ENCODE measurements around the gene CELF5. TPM values are rescaled to one million over a fixed set of nuclear protein-coding genes. Genes with fewer than 3 reads are reported as not detected.
"Not testable (repeated sequence)": the region's sequence is repeated elsewhere in the genome, so short reads cannot be mapped to it uniquely, and the experiment has no call there.

Gene CELF5
- total RNA-seq, 1 donor from 2014 or later = not detected

- H3K36me3 ChIP-seq (ENCODE audit: control insufficient read depth in 3 of 3, insufficient read depth in 3 of 3, low read length in 3 of 3) = peaks cover 14 to 22% (median 20%) of the 10 kb centered on the region in 3 donors
- H3K9ac ChIP-seq (ENCODE audit: low read depth in 1 of 3, low read length in 3 of 3) = no peak overlapping the region
- H3K4me3 ChIP-seq (ENCODE audit: low read length in 3 of 3) = no peak overlapping the region
- H3K27me3 ChIP-seq (ENCODE audit: control insufficient read depth in 3 of 3, insufficient read depth in 3 of 3, low read length in 3 of 3) = no peaks in the 10 kb centered on the region
- H3K4me1 ChIP-seq (ENCODE audit: control insufficient read depth in 3 of 3, insufficient read depth in 3 of 3, low read length in 3 of 3) = no peaks in the 10 kb centered on the region
- H3K9me3 ChIP-seq (ENCODE audit: control insufficient read depth in 3 of 3, low read length in 3 of 3) = no peaks in the 10 kb centered on the region
- no peak overlapping the region for H3K27ac ChIP-seq (ENCODE audit: low read depth, low read length)
These were observed 15.9 kb upstream of the CELF5 start for GRCh38 chr19:3208317-3209207.

GRCh38 chr19:3210347-3211017 lies 14.0 kb upstream of the CELF5 start:
- no peak overlapping the region for H3K4me3 ChIP-seq (ENCODE audit: low read length in 3 of 3)
- H3K27ac ChIP-seq (ENCODE audit: low read depth, low read length) = no peak overlapping the region
- no peak overlapping the region for H3K9ac ChIP-seq (ENCODE audit: low read depth in 1 of 3, low read length in 3 of 3)
- no peaks in the 10 kb centered on the region for H3K27me3 ChIP-seq (ENCODE audit: control insufficient read depth in 3 of 3, insufficient read depth in 3 of 3, low read length in 3 of 3)
- H3K36me3 ChIP-seq (ENCODE audit: control insufficient read depth in 3 of 3, insufficient read depth in 3 of 3, low read length in 3 of 3) = peaks cover 9 to 15% (median 12%) of the 10 kb centered on the region in 3 donors
- H3K4me1 ChIP-seq (ENCODE audit: control insufficient read depth in 3 of 3, insufficient read depth in 3 of 3, low read length in 3 of 3) = no peaks in the 10 kb centered on the region
- H3K9me3 ChIP-seq (ENCODE audit: control insufficient read depth in 3 of 3, low read length in 3 of 3) = no peaks in the 10 kb centered on the region

DNA sequence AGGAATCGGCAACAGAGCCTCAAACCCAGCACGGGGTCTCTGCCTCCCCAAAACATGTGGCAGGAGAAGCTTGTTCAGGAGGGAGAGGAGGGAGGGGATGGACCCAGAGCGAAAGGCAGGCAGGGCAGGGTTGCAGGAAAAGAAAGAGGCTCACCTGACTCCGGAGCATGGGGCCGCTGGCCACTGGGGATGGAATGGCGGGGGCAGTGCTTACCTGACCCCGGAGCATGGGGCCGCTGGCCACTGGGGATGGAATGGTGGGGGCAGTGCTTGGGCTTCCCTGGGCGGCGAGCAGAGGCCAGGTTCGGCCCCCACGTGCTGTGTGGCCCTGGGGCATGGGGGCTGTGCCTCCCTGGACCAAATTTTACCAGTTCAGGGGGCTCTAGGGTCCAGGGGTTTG lies 13.3 kb upstream of the CELF5 start:
- Histone ChIP-seq H3K27ac (ENCODE audit: low read depth, low read length) (no peak overlapping the region), H3K4me1 (ENCODE audit: control insufficient read depth in 3 of 3, insufficient read depth in 3 of 3, low read length in 3 of 3) (no peaks in the 10 kb centered on the region), H3K4me3 (ENCODE audit: low read length in 3 of 3) (no peak overlapping the region), H3K36me3 (ENCODE audit: control insufficient read depth in 3 of 3, insufficient read depth in 3 of 3, low read length in 3 of 3) (peaks cover 8 to 12% (median 10%) of the 10 kb centered on the region in 3 donors), H3K9ac (ENCODE audit: low read depth in 1 of 3, low read length in 3 of 3) (no peak overlapping the region), H3K9me3 (ENCODE audit: control insufficient read depth in 3 of 3, low read length in 3 of 3) (no peaks in the 10 kb centered on the region), H3K27me3 (ENCODE audit: control insufficient read depth in 3 of 3, insufficient read depth in 3 of 3, low read length in 3 of 3) (no peaks in the 10 kb centered on the region)

DNA sequence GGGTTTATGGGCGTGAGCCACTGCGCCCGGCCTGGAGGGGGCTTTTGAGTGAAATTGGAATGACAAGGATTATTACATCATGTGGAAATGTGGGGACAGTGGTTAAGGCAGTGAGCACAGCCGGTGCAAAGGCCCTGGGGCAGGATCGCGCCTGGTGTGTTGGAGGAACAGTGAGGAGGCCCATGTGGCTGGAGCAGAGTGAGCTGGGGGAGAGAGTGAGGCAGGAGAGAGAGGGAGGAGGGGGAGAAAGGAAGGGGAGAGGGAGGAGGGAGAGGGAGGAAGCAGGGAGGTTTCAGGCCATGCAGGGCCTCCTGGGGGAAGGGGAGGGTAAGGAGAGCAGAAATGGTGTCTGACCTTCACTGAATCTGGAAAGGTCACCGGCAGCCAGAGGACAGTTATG lies 11.3 kb upstream of the CELF5 start:
- no peak overlapping the region for H3K9ac ChIP-seq (ENCODE audit: low read depth in 1 of 3, low read length in 3 of 3)
- H3K4me3 ChIP-seq (ENCODE audit: low read length in 3 of 3) = no peak overlapping the region
- peaks cover under 1 to 2% (median 1%) of the 10 kb centered on the region in 3 donors for H3K27me3 ChIP-seq (ENCODE audit: control insufficient read depth in 3 of 3, insufficient read depth in 3 of 3, low read length in 3 of 3)
- H3K4me1 ChIP-seq (ENCODE audit: control insufficient read depth in 3 of 3, insufficient read depth in 3 of 3, low read length in 3 of 3) = no peaks in the 10 kb centered on the region
- H3K9me3 ChIP-seq (ENCODE audit: control insufficient read depth in 3 of 3, low read length in 3 of 3) = no peaks in the 10 kb centered on the region
- peaks cover 0 to 2% (median under 1%) of the 10 kb centered on the region in 3 donors for H3K36me3 ChIP-seq (ENCODE audit: control insufficient read depth in 3 of 3, insufficient read depth in 3 of 3, low read length in 3 of 3)
- no peak overlapping the region for H3K27ac ChIP-seq (ENCODE audit: low read depth, low read length)

GRCh38 chr19:3216874-3217273 lies 7.6 kb upstream of the CELF5 start:
- H3K36me3 ChIP-seq (ENCODE audit: control insufficient read depth in 3 of 3, insufficient read depth in 3 of 3, low read length in 3 of 3) = no peaks in the 10 kb centered on the region
- no peak overlapping the region for H3K9ac ChIP-seq (ENCODE audit: low read depth in 1 of 3, low read length in 3 of 3)
- no peak overlapping the region for H3K4me3 ChIP-seq (ENCODE audit: low read length in 3 of 3)
- no peaks in the 10 kb centered on the region for H3K9me3 ChIP-seq (ENCODE audit: control insufficient read depth in 3 of 3, low read length in 3 of 3)
- H3K27ac ChIP-seq (ENCODE audit: low read depth, low read length) = no peak overlapping the region
- no peaks in the 10 kb centered on the region for H3K4me1 ChIP-seq (ENCODE audit: control insufficient read depth in 3 of 3, insufficient read depth in 3 of 3, low read length in 3 of 3)
- H3K27me3 ChIP-seq (ENCODE audit: control insufficient read depth in 3 of 3, insufficient read depth in 3 of 3, low read length in 3 of 3) = peaks cover 10 to 20% (median 17%) of the 10 kb centered on the region in 3 donors

- no peaks in the 10 kb centered on the region for H3K4me1 ChIP-seq (ENCODE audit: control insufficient read depth in 3 of 3, insufficient read depth in 3 of 3, low read length in 3 of 3)
- H3K9ac ChIP-seq (ENCODE audit: low read depth in 1 of 3, low read length in 3 of 3) = no peak overlapping the region
- H3K27ac ChIP-seq (ENCODE audit: low read depth, low read length) = no peak overlapping the region
- no peak overlapping the region for H3K4me3 ChIP-seq (ENCODE audit: low read length in 3 of 3)
- H3K36me3 ChIP-seq (ENCODE audit: control insufficient read depth in 3 of 3, insufficient read depth in 3 of 3, low read length in 3 of 3) = no peaks in the 10 kb centered on the region
- H3K27me3 ChIP-seq (ENCODE audit: control insufficient read depth in 3 of 3, insufficient read depth in 3 of 3, low read length in 3 of 3) = peaks cover 23 to 24% (median 24%) of the 10 kb centered on the region in 3 donors
- no peaks in the 10 kb centered on the region for H3K9me3 ChIP-seq (ENCODE audit: control insufficient read depth in 3 of 3, low read length in 3 of 3)
These were observed 3.9 kb upstream of the CELF5 start for GRCh38 chr19:3220576-3220975.

DNA sequence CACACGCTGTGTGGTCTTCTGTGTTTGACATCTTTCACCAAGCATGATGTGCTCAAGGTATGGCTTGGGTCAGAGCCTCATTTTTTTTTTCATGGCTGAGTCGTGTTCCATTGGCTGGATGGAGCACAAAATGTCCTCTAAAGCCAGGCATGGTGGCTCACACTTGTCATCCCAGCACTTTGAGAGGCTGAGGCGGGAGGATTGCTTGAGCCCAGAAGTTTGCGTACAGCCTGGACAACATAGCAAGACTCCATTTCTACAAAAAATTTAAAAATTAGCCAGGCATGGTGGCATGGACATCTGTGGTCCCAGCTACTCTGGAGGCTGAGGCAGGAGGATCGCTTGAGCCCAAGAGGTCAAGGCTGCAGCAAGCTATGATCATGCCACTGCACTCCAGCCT lies 2.9 kb upstream of the CELF5 start:
- not testable (repeated sequence) for H3K36me3 ChIP-seq (ENCODE audit: control insufficient read depth in 3 of 3, insufficient read depth in 3 of 3, low read length in 3 of 3); H3K4me3 ChIP-seq (ENCODE audit: low read length in 3 of 3); H3K9me3 ChIP-seq (ENCODE audit: control insufficient read depth in 3 of 3, low read length in 3 of 3); H3K9ac ChIP-seq (ENCODE audit: low read depth in 1 of 3, low read length in 3 of 3); H3K27ac ChIP-seq (ENCODE audit: low read depth, low read length); H3K4me1 ChIP-seq (ENCODE audit: control insufficient read depth in 3 of 3, insufficient read depth in 3 of 3, low read length in 3 of 3)
- peaks cover 32 to 33% (median 32%) of the 10 kb centered on the region in 3 donors for H3K27me3 ChIP-seq (ENCODE audit: control insufficient read depth in 3 of 3, insufficient read depth in 3 of 3, low read length in 3 of 3)

DNA sequence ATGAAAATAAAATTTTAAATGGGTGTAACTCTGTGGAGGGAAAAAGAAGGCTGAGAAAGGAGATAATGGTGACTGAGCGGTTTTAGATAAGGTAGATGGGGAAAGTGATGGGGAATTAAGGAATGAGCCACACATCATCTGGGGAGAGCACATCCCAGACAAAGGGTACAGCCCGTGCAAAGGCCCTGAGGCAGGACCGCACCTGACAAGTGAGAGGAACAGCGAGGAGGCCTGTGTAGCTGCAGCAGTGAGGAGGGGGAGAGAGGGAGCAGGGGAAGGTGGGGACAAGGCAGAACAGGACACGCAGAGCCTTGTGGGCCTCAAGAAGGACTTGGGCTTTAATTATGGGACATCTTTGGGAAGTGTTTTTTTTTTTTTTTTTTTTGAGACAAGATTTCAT lies 1.8 kb upstream of the CELF5 start:
- Histone ChIP-seq H3K4me3 (ENCODE audit: low read length in 3 of 3) (no peak overlapping the region), H3K36me3 (ENCODE audit: control insufficient read depth in 3 of 3, insufficient read depth in 3 of 3, low read length in 3 of 3) (no peaks in the 10 kb centered on the region), H3K9ac (ENCODE audit: low read depth in 1 of 3, low read length in 3 of 3) (no peak overlapping the region), H3K27ac (ENCODE audit: low read depth, low read length) (no peak overlapping the region), H3K27me3 (ENCODE audit: control insufficient read depth in 3 of 3, insufficient read depth in 3 of 3, low read length in 3 of 3) (peaks cover 42 to 44% (median 43%) of the 10 kb centered on the region in 3 donors), H3K4me1 (ENCODE audit: control insufficient read depth in 3 of 3, insufficient read depth in 3 of 3, low read length in 3 of 3) (no peaks in the 10 kb centered on the region), H3K9me3 (ENCODE audit: control insufficient read depth in 3 of 3, low read length in 3 of 3) (no peaks in the 10 kb centered on the region)

DNA sequence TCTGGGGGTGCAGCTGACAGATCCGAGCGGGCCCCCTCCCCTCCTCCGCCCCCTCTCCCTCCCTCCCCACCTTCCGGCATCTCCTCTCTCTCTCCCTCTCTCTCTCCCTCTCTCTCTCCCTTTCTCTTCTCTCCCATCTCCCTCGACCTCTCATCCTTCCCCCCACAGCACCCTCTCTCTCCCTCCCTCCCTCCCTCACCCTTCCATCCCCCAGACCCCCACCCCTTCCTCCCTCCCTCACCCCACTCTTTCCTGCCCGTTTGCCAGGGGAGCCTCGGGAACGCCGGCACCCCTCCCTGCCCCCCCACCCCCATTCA lies 666 bp downstream of the CELF5 start:
- Histone ChIP-seq H3K36me3 (ENCODE audit: control insufficient read depth in 3 of 3, insufficient read depth in 3 of 3, low read length in 3 of 3) (no peaks in the 10 kb centered on the region), H3K9me3 (ENCODE audit: control insufficient read depth in 3 of 3, low read length in 3 of 3) (no peaks in the 10 kb centered on the region), H3K9ac (ENCODE audit: low read depth in 1 of 3, low read length in 3 of 3) (no peak overlapping the region), H3K27ac (ENCODE audit: low read depth, low read length) (no peak overlapping the region), H3K4me3 (ENCODE audit: low read length in 3 of 3) (no peak overlapping the region), H3K27me3 (ENCODE audit: control insufficient read depth in 3 of 3, insufficient read depth in 3 of 3, low read length in 3 of 3) (peaks cover 47 to 55% (median 54%) of the 10 kb centered on the region in 3 donors), H3K4me1 (ENCODE audit: control insufficient read depth in 3 of 3, insufficient read depth in 3 of 3, low read length in 3 of 3) (no peaks in the 10 kb centered on the region)

- H3K36me3 ChIP-seq (ENCODE audit: control insufficient read depth in 3 of 3, insufficient read depth in 3 of 3, low read length in 3 of 3) = no peaks in the 10 kb centered on the region
- H3K9me3 ChIP-seq (ENCODE audit: control insufficient read depth in 3 of 3, low read length in 3 of 3) = no peaks in the 10 kb centered on the region
- H3K27ac ChIP-seq (ENCODE audit: low read depth, low read length) = no peak overlapping the region
- peaks cover 51 to 60% (median 58%) of the 10 kb centered on the region in 3 donors for H3K27me3 ChIP-seq (ENCODE audit: control insufficient read depth in 3 of 3, insufficient read depth in 3 of 3, low read length in 3 of 3)
- no peak overlapping the region for H3K9ac ChIP-seq (ENCODE audit: low read depth in 1 of 3, low read length in 3 of 3)
- no peaks in the 10 kb centered on the region for H3K4me1 ChIP-seq (ENCODE audit: control insufficient read depth in 3 of 3, insufficient read depth in 3 of 3, low read length in 3 of 3)
- no peak overlapping the region for H3K4me3 ChIP-seq (ENCODE audit: low read length in 3 of 3)
These were observed 1.2 kb downstream of the CELF5 start for GRCh38 chr19:3225677-3226093.
